Stimulated activated CD4-positive, alpha-beta T cell treated with anti-CD3 and anti-CD28 coated beads, Interleukin-1b, Interleukin-23, amount 100 ng/mL, for 48 hours (primary cell): ENCODE results near the gene PUDP.

Experiments
- DNase-seq: peaks from one replicate; pipeline ENCODE4 v3.0.0-alpha.2; 2020

Gene PUDP

GRCh38 chrX:7146703-7147412 lies 1.1 kb downstream of the PUDP start:
- DNase-seq = peak; percentile 4

GRCh38 chrX:7146020-7146702 lies 1.8 kb downstream of the PUDP start:
- no peak for DNase-seq

- DNase-seq = no peak
These were observed 2.5 kb downstream of the PUDP start for GRCh38 chrX:7145454-7145853.

DNA sequence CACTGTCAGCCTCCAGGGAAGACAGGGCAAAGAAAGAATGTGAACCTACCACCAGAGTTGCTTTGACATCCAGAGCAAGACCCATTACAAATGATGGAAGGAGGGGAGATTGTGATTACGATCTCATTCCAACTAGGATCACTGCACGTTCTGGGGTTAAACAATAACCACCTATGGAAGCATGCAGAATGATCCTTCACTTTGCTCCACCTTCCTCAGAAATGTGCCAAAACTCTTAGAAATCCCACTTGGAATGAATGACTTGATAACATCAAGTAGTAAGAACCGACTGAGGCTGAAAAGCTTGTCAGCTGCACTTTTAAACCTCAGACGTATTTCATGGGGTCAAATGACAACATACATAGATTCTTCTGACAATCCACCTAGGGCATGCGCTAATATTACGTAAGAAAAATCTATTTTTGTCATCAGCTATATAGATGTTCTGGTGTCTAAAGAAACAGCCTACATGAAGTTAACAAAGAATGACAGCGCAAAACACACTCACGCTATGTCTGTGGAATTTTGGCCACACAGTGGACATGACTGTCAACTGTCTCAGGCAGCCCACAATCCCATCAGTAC lies 3.9 kb downstream of the PUDP start:
- DNase-seq = no peak

DNA sequence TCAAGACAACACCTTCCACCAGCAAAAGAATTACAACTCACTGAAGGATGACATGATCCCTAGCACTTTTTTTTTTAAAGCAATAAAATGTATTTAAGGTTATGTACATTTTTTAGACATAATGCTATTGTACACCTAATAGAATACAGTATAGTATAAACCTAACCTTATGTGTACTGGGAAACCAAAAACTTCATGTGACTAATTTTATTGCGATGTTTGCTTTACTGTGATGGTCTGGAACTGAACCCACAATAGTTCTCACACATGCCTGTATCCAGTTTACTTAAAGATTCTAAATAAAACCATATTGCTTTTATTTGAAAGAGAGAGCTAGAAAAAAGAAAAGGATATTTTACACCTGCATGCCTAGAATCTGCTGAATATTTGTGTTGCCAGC lies 4.9 kb downstream of the PUDP start:
- DNase-seq = no peak

GRCh38 chrX:7139202-7140081 lies 8.5 kb downstream of the PUDP start:
- no peak for DNase-seq

GRCh38 chrX:7134981-7135380 lies 13.0 kb downstream of the PUDP start:
- DNase-seq = no peak

DNA sequence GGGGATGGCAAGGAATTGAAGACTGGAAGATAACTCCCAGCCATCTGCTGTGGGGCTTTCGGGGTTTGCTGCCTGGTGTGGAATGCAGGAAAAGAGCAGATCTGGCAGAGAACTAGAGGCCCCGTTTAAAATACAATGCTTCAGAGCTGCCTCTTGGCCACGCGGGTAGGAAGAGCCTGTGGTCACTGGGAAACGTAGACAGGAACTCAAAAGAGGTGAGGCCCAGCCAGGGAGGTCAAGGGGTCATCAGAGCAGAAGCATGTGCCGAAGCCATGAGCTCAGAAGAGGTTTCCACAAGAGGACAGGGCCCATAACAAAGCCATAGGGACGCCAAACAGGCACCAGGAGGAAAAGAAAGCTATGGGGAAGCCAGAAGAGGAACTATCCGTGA lies 14.9 kb downstream of the PUDP start:
- DNase-seq = no peak

GRCh38 chrX:7132335-7133049 lies 15.5 kb downstream of the PUDP start:
- no peak for DNase-seq

DNA sequence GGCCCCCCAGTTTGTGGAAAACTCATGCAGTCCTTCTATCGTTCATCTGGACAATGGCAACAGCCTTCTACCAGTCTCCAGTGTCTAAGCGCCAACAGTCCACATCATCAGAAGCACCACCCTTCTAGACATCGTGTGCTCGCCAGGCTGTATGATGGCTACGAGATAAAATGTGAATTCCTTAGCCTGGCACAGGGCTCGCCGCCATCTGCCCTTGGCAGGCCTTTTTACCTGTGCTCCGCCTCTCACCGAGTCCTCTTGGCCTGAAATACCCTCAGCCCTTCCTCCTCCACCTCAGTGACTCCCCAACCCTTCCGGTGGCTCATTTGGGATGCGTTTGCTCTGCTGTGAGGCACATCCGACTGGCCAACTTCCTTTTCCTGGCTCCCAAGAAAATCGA lies 16.3 kb downstream of the PUDP start:
- no peak for DNase-seq

- DNase-seq = no peak
These were observed 20.9 kb downstream of the PUDP start for GRCh38 chrX:7127056-7127455.

DNA sequence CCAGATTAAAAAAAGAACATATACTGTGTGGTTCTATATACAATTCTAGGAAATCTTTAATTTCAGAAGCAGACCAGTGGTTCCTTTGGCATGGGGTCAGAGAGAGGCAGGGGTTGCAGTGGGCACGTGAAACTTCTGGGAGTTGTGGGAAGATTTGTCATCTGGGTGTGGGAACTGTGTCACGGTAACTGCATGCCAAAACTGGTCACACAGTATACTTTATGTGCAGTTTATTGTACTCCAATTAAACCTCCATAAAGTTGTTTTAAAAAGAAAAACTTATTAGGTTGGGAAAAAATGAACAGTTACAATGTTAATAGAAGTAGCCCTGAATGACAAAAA lies 27.1 kb downstream of the PUDP start:
- no peak for DNase-seq

DNA sequence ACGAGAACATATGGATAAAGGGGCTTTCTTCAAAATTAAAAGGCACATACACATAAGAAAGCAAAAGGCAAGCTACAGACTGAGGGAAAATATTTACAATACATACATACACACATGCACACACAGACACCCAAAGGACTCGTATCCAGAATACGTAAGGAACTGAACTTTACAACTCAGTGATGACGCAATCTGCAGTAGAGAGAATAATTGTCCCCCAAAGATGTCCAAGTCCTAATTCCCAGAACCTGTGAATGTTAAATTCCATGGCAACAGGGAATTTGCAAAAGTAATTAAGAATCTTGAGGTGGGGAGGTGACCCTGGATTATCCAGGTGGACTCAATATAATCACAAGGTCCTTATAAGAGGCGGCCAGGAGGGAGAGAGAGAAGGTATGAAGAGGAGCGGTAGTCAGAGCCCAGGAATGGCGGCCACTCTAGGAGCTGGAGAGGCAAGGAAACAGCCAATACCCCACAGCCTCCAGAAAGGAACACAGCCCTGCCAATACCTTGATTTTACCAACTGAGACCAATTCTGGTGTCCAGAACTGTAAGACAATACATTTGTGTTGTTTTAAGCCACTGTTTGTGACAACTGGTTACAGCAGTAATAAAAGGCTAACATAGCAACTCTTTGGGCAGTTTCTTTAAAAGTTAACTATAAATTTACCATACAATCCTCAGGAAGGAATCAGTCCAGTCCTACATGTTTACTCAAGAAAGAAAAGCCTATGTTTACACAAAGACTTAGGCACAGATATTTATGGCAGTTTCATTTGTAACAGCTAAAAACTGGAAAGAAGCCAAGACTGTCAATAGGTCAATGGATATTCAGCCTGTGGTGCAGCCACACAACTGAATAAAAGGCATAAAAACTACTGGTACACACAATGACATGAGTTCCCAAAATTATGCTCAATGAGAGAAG lies 27.7 kb downstream of the PUDP start:
- no peak for DNase-seq

DNA sequence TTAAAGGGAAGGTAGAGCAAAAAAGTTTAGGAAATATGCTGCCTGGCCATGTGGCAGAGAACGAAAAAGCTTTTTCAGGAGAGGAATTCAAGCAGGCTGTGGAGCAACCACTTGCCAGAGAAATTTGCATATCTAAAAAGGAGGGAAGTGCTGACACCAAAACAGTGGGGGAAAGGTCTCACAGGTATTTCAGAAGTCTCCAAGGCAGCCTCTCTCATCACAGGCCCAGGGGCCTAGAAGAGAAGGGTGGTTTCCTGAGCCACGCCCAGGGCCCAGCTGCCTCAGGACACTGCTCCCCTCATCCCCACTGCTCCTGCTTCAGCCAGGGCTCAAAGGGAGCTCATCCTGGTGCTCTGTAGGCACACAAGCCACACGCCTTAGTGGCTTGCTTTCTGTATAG lies 30.4 kb downstream of the PUDP start:
- DNase-seq = no peak

DNA sequence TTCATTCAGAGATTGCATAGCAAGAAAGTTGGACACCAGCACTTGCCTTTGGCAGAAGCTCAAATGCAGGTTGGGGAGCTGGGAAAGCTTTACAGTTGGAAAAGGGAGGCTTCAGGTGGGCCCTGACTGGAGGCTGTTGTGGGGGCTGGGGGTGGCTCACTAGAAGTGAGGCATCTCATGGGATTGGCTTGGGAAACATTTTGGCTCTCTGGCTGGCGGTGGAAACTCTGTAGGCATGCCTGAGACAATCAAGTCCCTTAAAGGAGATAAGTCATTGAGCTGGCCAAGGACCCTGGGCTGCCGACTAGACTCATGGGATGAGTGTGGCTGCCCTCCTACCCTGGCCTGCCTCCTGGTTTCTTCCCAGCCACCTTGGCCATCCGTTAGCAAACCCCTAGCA lies 31.9 kb downstream of the PUDP start:
- no peak for DNase-seq

DNA sequence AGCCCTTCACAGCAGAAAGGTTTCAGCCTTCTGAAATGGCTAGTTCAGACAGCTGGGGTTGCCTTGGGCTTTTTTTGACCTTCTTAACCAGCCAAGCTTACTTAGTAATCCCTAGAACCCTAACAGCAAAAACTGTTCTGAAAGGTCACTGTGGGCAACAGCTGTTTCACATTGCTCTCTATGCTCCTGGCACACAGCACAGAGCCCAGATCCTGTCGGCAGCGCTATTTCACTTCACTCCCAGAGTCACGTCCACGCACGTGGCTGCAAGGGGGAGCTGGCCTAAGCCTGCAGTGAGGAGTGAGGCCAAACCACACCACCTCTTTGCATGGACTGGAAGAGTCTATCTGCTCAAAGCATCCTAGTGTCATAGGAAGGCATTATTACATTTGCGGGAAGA lies 32.4 kb downstream of the PUDP start:
- DNase-seq = no peak

- DNase-seq = no peak
These were observed 35.9 kb downstream of the PUDP start for GRCh38 chrX:7112071-7112470.

- DNase-seq = no peak
These were observed 36.4 kb downstream of the PUDP start for GRCh38 chrX:7111518-7111917.

DNA sequence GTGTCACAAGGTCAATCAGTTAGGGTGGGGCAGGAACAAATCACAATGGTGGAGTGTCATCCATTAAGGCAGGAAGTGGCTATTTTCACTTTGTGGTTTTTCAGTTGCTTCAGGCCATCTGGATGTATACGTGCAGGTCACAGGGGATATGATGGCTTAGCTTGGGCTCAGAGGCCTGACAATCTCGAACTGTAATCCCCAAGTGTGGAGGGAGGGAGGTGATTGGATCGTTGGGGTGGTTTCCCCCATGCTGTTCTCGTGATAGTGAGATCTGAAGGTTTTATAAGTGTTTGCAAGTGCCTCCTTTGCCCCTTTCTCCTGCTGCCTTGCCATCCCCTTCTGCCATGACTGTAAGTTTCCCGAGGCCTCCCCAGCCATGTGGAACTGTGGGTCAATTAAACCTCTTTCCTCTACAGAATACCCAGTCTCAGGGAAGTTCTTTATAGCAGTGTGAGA lies 37.1 kb downstream of the PUDP start:
- DNase-seq = no peak

GRCh38 chrX:7109838-7110793 lies 37.8 kb downstream of the PUDP start:
- DNase-seq = no peak
